Activated naive CD8-positive, alpha-beta T cell treated with anti-CD3 and anti-CD28 coated beads for 36 hours (primary cell): ENCODE measurements around the gene FBXL17. TPM values are rescaled to one million over a fixed set of nuclear protein-coding genes. Genes with fewer than 3 reads are reported as not detected.

Experiments
- DNase-seq: peaks from one replicate; pipeline ENCODE4 v3.0.0; 2021
- H3K27ac Mint-ChIP-seq: one replicate; pipeline ENCODE4 v1.8.0; 2022; ENCODE audit warnings: mild to moderate bottlenecking, moderate library complexity, mixed read lengths
- H3K27me3 Mint-ChIP-seq: one replicate; pipeline ENCODE4 v1.8.0; 2022; ENCODE audit warnings: mild to moderate bottlenecking, mixed read lengths
- H3K36me3 Mint-ChIP-seq: one replicate; pipeline ENCODE4 v1.8.0; 2021; ENCODE audit warnings: mild to moderate bottlenecking, mixed read lengths
- H3K4me1 Mint-ChIP-seq: one replicate; pipeline ENCODE4 v1.8.0; 2021; ENCODE audit warnings: mixed read lengths
- H3K4me3 Mint-ChIP-seq: one replicate; pipeline ENCODE4 v1.8.0; 2022; ENCODE audit warnings: mild to moderate bottlenecking, moderate library complexity, mixed read lengths
- H3K9me3 Mint-ChIP-seq: one replicate; pipeline ENCODE4 v1.8.0; 2022; ENCODE audit warnings: mixed read lengths
- total RNA-seq, 2 experiments: library from RNA; stranded (reverse); gene quantifications; one replicate each; pipeline ENCODE4 v1.2.3, GENCODE V29; 2021

Gene FBXL17
- total RNA-seq, 2 experiments from 2014 or later, result 3.6 to 4.5 TPM

DNA sequence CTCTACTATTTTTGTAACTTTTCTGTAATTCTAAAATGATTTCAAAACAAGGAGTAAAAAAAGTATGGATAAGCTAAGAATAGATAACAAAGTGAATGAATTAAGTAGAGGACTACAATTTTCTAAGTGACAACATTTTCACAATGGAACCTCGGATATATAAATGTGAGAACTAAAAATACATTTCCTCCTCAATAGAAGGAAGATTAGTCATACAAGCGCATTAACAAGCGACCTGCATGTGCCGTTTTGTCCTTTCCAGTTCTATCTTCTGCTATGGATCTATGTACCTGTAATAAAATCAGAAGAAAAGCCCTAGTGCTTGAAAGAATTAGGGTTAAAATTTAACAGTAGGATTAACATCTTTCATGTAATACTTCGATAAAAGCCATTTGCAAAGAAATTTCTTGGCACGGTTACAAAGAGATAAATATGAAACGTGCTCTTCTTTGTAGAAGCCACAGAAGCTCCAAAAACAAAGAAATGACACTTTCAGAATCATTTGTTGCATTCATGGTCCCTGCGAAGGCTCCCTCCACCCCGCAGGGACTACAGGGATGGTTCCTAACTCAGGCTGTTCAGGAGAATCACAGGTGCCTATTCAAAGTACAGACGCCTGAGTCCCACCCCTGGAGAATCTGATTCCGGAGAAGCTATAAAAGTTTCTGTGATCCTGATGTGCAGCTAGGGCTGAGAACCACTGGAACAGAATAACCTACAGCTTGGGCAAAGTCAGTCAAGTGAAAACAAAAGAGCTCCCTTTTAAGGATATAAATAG is 494.5 kb downstream of the FBXL17 start:
- no peak for DNase-seq
- H3K27ac Mint-ChIP-seq, result no peak overlapping the region
- H3K4me1 Mint-ChIP-seq, result peaks cover 23% of the 10 kb centered on the region
- peaks cover 1% of the 10 kb centered on the region for H3K36me3 Mint-ChIP-seq
- no peaks in the 10 kb centered on the region for H3K27me3 Mint-ChIP-seq
- no peaks in the 10 kb centered on the region for H3K9me3 Mint-ChIP-seq
- no peak overlapping the region for H3K4me3 Mint-ChIP-seq

DNA sequence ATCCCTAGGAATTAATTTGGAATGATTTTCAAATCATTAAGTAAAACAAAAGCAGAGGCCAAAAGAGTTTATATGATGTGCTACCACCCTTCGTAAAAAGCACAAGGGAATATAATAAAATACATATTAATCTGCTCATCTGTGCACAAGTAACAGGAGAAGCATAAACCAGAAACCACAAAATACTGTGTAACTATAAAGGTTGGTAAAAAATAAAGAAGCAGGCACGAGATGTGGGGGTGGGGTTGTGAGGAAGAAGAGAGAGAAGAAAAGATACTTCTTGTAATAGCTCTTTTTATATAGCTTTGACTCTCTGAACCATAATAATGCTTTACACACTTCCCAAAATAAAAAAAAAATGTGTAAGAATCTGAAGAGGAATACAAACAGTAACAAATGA is 496.3 kb downstream of the FBXL17 start:
- DNase-seq, result no peak
- Mint-ChIP-seq H3K4me3 (no peak overlapping the region), H3K36me3 (peaks cover under 1% of the 10 kb centered on the region), H3K9me3 (no peaks in the 10 kb centered on the region), H3K27me3 (no peaks in the 10 kb centered on the region), H3K27ac (no peak overlapping the region), H3K4me1 (peaks cover 23% of the 10 kb centered on the region)

DNA sequence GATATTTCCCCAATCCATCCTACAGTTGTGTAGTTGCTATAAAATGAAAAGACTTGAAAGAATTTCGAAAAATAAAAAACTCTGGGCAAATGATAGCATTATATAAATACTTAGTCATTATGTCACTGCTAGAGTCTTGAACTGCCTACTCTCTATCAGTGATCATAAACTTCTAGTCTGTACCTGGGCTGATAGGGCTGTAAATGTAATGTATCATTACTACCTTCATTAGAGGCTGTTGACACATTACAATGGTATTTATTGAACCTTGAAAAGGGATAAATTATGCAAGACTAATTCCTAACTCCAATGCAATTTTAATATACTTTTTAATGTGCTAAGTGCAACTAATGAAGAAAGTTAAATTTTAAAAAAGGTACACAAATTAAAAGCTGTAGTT is 497.0 kb downstream of the FBXL17 start:
- no peak for DNase-seq
- Mint-ChIP-seq H3K9me3 (no peaks in the 10 kb centered on the region), H3K4me1 (peaks cover 23% of the 10 kb centered on the region), H3K27ac (no peak overlapping the region), H3K36me3 (no peaks in the 10 kb centered on the region), H3K4me3 (no peak overlapping the region), H3K27me3 (no peaks in the 10 kb centered on the region)

DNA sequence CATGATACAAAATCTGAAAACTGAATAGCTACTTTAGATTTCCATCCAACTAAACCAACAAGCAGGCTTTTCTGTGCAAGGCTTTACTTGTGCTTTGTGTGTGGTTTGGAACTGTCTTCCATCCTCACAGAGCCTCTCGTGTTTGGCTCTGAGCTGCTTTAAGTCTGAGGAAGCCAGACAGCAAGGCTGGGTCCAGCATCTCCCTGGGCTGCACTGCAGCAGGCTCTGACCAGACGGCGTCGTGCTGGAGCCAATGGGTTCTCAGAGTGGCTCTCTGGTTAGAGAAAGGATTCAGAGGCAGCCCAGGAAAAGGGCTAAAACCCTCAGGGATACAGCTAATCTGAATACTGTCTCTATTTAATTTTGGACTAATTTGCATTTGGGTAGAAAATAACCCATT is 503.2 kb downstream of the FBXL17 start:
- Mint-ChIP-seq H3K4me1 (peaks cover 5% of the 10 kb centered on the region), H3K4me3 (no peak overlapping the region), H3K27ac (no peak overlapping the region), H3K36me3 (peaks cover 1% of the 10 kb centered on the region), H3K9me3 (no peaks in the 10 kb centered on the region), H3K27me3 (no peaks in the 10 kb centered on the region)
- DNase-seq, result no peak

DNA sequence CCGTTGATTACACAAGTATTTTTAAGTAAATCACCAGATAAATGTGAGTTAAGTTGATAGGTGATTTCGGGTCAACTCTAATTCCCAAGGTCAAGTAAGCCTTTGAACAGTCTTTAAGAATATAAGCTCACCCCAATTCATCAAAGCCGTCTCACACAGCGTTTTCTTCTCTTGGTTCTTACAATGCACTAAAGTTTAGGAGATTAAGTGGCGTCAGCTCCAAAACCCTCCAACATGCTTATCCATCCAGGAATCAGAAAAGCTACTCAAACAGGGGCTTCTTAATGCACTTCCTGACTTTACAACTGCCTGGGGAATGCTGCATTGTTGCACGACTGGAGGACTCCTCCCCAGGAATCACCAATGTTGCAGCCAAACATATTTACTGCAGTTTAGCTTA is 505.0 kb downstream of the FBXL17 start:
- Mint-ChIP-seq H3K27ac (no peak overlapping the region), H3K4me1 (peaks cover 5% of the 10 kb centered on the region), H3K27me3 (no peaks in the 10 kb centered on the region), H3K36me3 (peaks cover 1% of the 10 kb centered on the region), H3K9me3 (no peaks in the 10 kb centered on the region), H3K4me3 (no peak overlapping the region)
- DNase-seq, result no peak

DNA sequence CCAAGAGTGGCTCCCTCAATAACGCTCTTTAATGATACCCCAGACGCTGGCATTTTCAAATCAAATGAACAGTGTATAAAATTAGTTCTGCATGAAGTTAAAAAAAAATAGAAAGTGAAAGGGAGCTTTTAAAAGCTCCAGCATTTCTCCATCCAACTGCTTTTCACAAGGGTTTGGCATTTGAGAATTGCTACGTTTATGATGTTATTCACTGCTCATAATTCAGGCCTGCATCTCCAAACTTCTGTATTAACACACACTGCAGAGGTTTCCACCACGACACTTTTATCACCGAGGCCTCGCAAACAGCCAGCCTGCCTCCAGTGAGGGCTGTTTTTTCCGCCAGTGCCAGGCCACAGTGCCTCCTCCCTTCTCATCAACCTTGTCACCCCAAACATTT is 505.6 kb downstream of the FBXL17 start:
- Mint-ChIP-seq H3K27me3 (no peaks in the 10 kb centered on the region), H3K9me3 (no peaks in the 10 kb centered on the region), H3K36me3 (peaks cover 1% of the 10 kb centered on the region), H3K27ac (no peak overlapping the region), H3K4me3 (no peak overlapping the region), H3K4me1 (peaks cover 5% of the 10 kb centered on the region)
- no peak for DNase-seq

DNA sequence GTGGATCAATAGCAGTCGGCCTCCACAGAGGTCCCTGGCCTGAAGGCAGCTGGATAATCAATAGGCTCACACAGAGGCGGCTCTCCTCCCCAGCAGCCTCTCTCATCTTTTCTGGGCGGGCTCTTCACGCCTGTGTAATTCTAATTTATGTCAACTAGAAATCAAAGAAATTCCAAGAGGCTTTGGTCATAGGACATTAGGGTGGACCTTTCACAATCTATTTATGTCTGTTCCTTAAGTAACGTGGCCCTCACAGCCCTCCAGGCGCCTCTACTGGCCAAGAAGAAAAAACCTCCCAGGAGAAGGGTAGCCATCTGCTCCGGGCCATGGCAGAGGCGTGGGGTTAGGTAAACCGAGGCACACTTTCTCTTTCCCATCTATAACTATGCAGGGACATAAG is 506.1 kb downstream of the FBXL17 start:
- Mint-ChIP-seq H3K36me3 (peaks cover 1% of the 10 kb centered on the region), H3K27ac (no peak overlapping the region), H3K27me3 (no peaks in the 10 kb centered on the region), H3K9me3 (no peaks in the 10 kb centered on the region), H3K4me1 (peaks cover 5% of the 10 kb centered on the region), H3K4me3 (no peak overlapping the region)
- DNase-seq, result no peak

DNA sequence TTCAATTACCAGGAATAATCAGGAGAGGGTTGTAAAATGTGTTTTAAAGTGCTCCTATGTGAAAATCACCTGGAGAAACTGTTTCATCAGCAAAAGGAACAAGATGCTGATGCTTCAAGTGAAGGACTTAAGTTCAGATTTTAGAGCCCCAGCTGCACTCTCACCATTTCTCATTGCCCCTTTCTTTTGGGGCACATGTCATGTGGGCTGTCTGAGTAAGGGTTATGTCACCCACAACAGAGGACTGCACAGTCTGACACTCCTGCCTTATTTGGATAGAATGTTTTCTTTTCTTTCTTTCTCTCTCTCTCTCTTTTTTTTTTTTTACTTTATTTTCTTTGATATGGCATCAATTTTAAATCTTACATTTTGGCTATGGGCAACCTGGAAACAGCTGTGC is 507.1 kb downstream of the FBXL17 start:
- peaks cover 5% of the 10 kb centered on the region for H3K4me1 Mint-ChIP-seq
- no peaks in the 10 kb centered on the region for H3K9me3 Mint-ChIP-seq
- H3K27ac Mint-ChIP-seq, result no peak overlapping the region
- H3K4me3 Mint-ChIP-seq, result no peak overlapping the region
- H3K27me3 Mint-ChIP-seq, result no peaks in the 10 kb centered on the region
- peaks cover 1% of the 10 kb centered on the region for H3K36me3 Mint-ChIP-seq
- no peak for DNase-seq

DNA sequence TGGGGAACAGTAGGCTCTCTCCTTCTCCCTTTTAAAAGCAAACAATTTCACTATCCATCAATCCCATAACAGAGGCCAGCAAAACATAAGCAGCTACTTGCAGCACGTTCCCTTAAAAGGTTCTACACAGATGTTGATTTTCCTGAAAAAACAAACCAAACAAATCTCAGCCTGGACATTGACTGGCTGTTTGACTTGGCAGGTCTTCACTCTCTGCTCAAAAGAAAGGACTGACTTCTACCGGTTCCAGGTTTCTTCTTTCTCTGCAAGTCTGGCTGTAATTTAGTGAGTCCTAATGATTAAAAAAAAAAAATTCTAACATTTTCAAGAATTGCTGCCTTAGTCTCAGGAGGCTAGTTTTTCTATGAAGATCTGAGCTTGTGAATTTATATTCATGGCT is 508.0 kb downstream of the FBXL17 start:
- Mint-ChIP-seq H3K36me3 (peaks cover 2% of the 10 kb centered on the region), H3K9me3 (no peaks in the 10 kb centered on the region), H3K27me3 (no peaks in the 10 kb centered on the region), H3K27ac (no peak overlapping the region), H3K4me3 (no peak overlapping the region), H3K4me1 (peaks cover 5% of the 10 kb centered on the region)
- no peak for DNase-seq

DNA sequence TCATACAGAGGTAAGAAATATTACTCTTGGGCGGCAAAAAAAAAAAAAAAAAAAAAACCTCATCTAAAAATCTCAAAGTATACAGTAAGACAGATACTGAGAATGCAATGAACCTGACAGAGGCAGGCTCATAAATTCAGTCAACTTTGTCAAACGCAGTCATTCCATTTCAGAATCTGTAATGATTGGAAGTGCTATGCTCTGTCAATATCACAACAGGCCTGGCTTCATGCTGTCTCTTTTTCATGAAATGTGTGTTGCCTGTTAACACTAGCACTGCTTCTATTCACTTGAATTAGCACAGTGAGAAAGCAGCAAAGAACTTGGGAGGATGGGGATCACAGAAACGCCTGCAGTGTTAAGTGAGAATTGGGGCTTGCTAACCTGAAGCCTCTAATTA is 510.9 kb downstream of the FBXL17 start:
- Mint-ChIP-seq H3K4me1 (peaks cover 2% of the 10 kb centered on the region), H3K27ac (no peak overlapping the region)
- DNase-seq, result no peak

DNA sequence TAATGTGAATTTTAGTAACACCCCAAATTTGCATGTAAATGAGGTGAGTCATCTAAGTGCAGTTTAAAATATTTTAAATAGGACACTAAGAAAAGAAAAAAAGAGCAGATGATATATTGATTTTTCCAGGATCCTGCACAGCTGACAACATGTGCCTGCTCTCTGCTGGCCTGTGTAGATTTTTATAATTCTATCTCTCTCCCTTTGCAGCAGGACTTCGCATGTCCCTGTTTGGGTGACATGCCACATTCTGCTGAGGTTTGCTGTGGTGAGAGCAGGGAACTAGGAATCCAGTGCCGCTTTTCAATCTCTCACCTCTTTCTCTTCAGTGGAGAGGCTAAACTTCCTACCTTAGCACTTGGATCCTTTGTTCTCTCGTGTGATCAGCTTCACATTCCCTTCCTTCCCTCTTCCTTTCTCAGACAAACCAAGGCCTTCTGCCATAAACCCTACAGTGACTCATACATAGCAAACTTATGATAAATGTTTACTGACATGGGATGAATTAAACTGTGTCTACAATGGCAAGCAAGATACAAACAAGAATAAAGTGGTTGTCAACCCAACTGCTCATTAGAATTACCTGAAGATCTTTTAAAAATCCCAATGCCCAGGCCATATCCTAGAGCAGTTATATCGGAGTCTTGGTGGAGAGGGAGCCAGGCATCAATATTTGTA is 512.3 kb downstream of the FBXL17 start:
- Mint-ChIP-seq H3K27ac (no peak overlapping the region), H3K36me3 (peaks cover 10% of the 10 kb centered on the region), H3K4me3 (no peak overlapping the region), H3K4me1 (no peaks in the 10 kb centered on the region), H3K27me3 (no peaks in the 10 kb centered on the region), H3K9me3 (no peaks in the 10 kb centered on the region)
- no peak for DNase-seq

More for the DNA sequence above, 510.9 kb downstream of the FBXL17 start:
- no peaks in the 10 kb centered on the region for H3K9me3 Mint-ChIP-seq
- H3K4me3 Mint-ChIP-seq, result no peak overlapping the region
- H3K27me3 Mint-ChIP-seq, result no peaks in the 10 kb centered on the region
- H3K36me3 Mint-ChIP-seq, result peaks cover 5% of the 10 kb centered on the region

DNA sequence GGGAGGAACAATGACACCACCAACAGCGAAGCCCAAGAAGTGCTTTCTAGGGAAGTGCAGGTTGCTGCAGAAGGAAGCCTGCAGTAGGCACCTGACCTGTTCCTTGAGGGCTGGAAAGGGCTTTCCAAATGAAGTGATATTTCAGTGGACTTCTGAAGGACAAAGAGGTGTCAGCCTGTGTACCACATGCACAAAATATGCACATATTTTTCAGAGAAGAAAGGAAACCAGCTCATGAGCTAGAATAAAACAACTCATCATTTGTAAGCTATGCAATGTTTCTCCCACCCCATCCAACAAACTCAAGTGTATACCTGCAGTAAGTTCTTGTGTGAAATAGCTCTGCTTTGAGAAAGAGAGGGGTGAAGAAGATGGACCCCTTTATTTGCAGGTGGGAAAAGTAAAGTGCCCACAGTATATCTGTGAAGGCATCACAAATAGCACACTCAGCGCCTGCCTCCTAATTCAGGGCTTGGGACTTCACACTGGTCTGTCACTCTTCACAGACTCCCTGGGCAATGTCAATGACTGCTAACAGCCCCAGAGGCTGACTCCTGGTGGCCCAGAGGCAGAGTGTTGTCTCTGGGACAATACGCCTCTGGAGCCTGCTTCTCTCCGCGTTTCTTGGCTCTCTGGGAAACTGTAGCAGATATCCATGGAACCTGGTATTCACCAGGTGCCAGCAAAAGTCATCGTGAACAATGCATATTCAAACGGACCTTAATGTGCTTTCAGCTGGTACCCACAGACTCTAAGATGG is 513.1 kb downstream of the FBXL17 start:
- no peaks in the 10 kb centered on the region for H3K27me3 Mint-ChIP-seq
- no peak overlapping the region for H3K27ac Mint-ChIP-seq
- peaks cover 12% of the 10 kb centered on the region for H3K36me3 Mint-ChIP-seq
- DNase-seq, result no peak
- no peaks in the 10 kb centered on the region for H3K4me1 Mint-ChIP-seq
- H3K4me3 Mint-ChIP-seq, result no peak overlapping the region
- H3K9me3 Mint-ChIP-seq, result no peaks in the 10 kb centered on the region

DNA sequence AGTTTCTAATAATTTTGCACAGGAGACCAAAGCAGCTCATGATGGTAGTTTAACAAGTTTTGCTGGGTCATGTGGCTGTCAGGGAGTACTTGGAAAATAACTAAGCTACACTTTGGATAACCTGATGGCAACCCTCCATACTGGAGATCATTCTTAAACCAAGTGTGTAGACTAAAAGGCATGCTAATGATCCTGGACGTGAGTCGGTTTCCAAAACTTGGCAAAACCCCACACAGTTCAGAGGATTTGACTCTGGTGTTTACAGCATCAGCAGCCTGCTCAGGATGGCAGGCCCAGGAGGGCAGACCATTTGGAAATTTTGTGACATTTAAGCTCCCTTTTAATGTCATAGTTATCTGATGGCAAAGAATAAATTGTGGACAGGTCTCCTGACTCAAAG is 514.6 kb downstream of the FBXL17 start:
- H3K27me3 Mint-ChIP-seq, result no peaks in the 10 kb centered on the region
- no peak overlapping the region for H3K4me3 Mint-ChIP-seq
- no peaks in the 10 kb centered on the region for H3K9me3 Mint-ChIP-seq
- no peaks in the 10 kb centered on the region for H3K4me1 Mint-ChIP-seq
- no peak for DNase-seq
- peaks cover 15% of the 10 kb centered on the region for H3K36me3 Mint-ChIP-seq
- no peak overlapping the region for H3K27ac Mint-ChIP-seq

DNA sequence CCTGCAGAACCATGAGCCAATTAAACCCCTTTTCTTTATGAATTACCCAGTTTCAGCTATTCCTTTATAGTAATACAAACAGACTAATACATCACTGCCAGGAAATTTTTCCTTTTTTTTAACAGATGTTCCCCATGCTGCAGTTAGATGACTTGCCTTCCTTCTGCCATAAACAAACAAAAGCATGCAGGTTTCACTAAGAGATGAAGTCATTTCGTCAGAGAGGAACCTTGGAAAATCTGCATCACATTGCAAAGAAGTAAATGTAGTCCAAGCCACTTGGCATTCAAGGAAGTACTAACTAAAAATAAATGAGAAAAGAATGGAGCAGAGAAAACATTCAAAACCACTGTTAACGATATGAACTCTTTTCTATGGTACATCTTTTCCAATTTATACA is 517.1 kb downstream of the FBXL17 start:
- Mint-ChIP-seq H3K4me3 (no peak overlapping the region), H3K9me3 (no peaks in the 10 kb centered on the region), H3K36me3 (peaks cover 19% of the 10 kb centered on the region), H3K27me3 (no peaks in the 10 kb centered on the region), H3K27ac (no peak overlapping the region), H3K4me1 (no peaks in the 10 kb centered on the region)
- no peak for DNase-seq

DNA sequence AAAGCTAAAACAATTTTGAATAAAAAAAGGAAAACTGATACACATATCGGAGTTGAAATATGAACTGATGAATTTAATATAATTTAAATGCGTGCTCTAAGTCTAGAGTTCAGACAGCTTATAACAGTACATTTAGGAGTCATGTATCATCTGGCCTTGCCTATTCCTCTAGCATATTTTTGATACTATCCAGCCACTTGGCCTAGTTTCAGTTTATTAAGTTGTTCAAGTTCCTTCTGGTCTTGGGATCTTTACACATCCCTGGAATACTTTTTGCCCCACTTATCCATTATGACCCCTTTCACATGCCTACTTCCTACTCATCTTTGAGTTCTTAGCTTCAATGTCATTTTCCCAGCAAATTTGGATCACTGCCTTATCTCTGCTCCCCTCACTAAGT is 518.8 kb downstream of the FBXL17 start:
- Mint-ChIP-seq H3K27ac (no peak overlapping the region), H3K27me3 (no peaks in the 10 kb centered on the region), H3K36me3 (peaks cover 17% of the 10 kb centered on the region), H3K4me1 (no peaks in the 10 kb centered on the region), H3K9me3 (peaks cover 2% of the 10 kb centered on the region), H3K4me3 (no peak overlapping the region)
- DNase-seq, result no peak
